ENCODE data around the gene ZNF12.
"Not testable (repeated sequence)": the region's sequence is repeated elsewhere in the genome, so short reads cannot be mapped to it uniquely, and the experiment has no call there.

ZNF12 gene

DNA sequence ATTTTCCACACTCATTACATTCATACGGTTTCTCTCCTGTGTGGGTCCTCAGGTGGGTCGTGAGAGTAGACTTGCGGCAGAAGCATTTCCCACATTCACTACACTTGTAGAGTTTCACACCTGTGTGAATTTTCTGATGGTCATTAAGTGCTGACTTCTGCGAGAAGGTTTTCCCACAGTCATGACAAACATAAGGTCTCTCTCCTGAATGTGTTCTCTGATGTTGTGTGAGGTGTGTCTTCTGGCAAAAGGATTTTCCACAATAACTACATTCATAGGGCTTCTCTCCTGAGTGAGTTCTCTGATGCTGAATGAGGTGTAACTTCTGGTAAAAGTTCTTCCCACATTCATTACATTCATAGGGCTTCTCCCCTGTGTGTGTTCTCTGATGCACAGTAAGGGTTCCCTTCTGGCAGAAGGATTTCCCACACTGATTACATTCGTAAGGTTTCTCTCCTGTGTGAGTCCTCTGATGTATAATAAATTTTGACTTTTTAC is 15.1 kb downstream of the ZNF12 start:
- no peak for DNase-seq (ENCODE audit: low read depth in 3 of 3, low spot score in 1 of 3)

DNA sequence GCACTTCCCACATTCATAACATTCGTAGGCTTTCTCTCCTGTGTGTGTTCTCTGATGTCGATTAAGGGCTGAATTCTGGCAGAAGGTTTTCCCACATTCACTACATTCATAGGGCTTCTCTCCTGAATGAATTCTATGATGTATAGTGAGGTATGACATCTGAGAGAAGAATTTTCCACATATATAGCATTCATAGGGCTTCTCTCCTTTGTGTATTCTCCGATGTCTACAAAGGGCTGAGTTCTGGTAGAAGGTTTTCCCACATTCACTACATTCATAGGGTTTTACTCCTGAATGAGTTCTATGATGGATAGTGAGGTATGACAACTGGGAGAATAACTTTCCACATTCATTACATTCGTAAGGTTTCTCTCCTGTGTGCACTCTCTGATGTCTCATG is 15.6 kb downstream of the ZNF12 start:
- no peak for DNase-seq (ENCODE audit: low read depth in 3 of 3, low spot score in 1 of 3)

DNA sequence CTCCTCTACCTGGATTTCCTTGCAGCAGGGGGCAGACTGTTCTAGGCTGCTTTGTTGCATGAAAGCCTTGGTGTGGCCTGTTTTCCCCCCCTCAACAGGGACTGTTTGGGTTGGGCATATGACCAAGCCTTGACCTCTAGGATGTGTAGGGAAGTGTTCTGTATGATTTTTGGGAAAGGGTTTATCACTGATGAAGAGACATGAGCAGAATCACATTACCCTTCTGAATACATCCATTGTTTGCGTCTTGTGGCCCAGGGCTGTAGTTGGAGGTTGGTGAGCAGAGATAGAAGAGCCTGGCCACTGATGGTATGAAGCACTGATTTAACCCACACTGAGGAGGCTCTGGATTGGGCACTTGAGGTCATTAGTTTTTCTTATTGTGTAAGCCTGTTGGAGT is 26.6 kb downstream of the ZNF12 start:
- DNase-seq (ENCODE audit: low read depth in 3 of 3, low spot score in 1 of 3), result no peak

DNA sequence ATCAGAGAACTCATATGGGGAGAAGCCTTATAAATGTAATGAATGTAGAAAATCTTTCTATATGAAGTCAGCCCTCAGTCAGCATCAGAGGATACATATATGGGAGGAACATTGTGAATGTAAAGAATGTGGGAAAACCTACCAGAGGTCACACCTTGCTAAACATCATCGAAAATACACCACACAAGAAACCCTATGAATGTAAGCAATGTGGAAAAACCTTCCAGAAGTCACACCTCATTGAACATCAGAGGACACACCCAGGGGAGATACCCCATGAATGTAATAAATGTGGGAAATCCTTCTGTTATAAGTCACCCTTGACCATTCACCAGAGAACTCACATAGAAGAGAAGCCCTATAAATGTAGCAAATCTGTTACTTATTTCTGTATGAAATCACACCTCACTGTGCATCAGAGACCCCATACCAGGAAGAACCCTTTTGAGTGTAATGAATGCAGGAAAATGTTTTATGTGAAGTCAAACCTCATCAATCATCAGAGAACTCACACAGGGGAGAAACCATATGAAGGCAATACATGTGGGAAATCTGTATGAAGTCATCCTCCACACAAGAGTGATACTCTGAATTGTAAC is 30.8 kb downstream of the ZNF12 start:
- DNase-seq (ENCODE audit: low read depth in 3 of 3, low spot score in 1 of 3), result no peak

DNA sequence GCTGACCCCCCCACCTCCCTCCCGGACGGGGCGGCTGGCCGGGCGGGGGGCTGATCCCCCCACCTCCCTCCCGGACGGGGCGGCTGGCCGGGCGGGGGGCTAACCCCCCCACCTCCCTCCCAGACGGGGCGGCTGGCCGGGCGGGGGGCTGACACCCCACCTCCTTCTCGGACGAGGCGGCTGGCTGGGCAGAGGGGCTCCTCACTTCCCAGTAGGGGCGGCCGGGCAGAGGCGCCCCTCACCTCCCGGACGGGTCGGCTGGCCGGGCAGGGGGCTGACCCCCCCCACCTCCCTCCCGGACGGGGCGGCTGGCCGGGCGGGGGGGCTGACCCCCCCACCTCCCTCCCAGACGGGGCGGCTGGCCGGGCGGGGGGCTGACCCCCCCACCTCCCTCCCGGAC is 35.9 kb downstream of the ZNF12 start:
- DNase-seq (ENCODE audit: low read depth in 3 of 3, low spot score in 1 of 3), result not testable (repeated sequence)

DNA sequence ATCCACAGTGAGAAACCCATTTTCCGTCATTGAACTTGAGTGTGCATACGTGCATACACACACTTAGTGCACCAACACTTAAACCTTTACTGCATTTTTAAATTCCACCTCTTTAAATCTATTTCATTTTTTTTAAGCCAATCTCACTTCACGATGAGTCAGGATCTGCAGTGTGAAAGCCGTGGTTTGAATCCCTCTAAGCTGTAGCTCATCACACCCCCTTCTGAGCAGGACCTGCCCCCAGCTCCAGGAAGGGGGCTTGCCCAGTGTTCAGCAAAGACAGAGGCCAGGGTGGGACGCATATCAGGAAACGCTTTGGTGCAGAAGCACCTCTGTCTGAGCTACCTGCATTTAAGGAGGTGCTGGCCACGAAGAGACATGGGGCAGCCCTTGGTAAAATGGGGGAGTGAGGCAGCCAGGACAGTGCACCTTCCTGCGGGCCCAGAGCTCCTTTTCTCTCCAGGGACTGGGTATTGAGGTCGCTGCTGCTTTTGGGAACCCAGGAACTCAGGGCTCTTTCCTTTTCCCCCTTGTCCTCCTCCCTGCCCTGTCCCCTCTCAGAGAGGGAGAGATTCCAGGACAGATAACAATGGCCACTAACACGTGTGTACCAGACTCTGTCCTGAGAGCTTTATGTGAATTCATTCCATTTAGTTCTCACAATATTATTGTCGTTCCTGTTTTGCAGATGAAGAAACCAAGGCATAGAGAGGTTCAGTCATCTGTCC is 48.0 kb downstream of the ZNF12 start:
- DNase-seq (ENCODE audit: low read depth in 3 of 3, low spot score in 1 of 3), result no peak

DNA sequence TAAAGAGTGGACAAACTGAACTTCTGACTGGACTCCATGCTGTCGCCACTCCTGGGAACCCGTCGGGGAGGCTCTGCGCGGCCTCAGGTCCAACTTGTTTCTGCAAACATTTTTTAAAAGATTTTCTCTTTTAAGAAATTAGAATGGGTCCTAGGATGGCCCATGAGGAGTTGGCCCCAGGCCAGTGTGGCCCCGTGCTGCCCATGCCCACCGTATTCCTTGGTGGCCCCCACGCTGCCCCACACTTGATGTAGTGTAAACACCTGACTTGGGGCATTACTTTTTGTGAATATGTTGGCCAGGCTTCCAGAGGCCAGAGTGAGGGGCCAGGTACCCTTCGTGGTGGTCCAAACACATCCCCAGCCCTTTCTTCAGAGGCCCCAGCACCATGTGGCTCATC is 50.3 kb downstream of the ZNF12 start:
- no peak for DNase-seq (ENCODE audit: low read depth in 3 of 3, low spot score in 1 of 3)

DNA sequence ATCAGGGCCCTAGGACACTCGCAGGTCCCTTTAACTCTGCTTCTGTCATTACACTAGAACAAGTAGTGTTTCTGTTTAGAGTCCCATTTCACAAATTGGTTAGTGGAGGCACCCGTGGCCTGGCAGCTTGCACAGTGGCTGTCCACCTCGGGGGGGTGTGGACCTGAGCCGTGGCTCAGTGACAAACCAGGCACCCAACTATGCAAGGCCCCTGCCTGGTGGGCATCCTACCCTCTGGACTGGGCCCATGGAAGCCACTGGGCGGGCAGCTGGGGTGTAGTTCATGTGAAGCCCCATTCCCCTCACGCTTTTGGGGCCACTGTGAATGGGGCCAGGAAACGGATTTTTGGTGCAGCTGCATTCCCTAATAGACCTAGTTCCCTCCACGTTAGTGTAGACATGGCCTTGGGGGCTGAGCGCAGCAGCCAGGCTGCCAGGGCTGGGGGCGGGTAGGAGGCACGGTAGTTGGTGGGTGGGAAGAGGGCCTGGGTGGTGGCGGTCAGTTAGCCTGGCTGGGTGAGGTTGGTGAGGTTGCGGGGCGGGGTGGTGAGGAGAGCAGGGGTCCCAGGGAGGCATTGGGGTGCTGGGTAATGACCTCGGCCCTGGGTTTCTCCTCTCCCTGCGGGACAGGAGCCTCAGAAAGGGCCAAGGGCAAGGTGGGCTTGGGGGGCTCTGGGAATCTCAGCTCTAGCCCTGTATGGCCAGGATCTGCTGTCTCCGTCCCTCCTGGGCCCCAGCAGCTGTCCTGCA is 50.9 kb downstream of the ZNF12 start:
- no peak for DNase-seq (ENCODE audit: low read depth in 3 of 3, low spot score in 1 of 3)

DNA sequence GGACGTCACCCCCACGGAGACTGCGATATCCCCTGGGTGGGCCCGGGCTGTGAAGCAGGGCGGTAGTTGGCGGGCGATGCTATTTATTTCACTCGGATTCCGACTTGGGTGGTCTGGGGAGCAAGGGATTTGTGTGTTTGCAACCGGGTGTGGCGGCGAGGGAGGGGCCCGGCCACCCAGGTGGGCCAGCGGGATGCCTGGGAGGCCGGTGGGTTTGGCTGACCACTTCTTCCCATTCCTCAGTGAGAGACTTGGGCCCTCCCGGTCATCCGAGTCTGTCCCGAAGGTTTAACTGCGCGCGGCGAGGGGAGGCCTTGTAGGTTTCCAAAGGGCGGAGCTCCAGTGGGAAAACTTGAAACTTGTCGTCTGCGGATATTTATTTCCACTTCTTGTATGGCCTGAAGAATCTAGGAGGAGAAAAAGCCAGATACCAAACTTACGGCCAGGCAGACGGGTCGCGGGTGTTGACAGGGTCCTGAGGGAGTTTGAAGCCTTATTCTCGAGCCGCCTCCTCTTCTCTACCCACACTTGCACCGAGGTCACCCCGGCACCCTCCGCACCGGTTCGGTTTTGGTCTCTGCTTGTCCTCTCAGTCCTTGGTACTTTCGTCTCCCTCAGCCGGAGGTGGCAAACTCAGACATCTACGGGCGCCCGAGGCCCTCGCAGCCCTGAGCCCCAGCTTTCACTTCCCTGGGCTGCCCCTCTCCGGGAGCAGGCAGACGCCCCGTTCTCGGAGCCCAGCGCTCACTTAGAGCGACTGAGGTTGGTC is 51.7 kb downstream of the ZNF12 start:
- DNase-seq (ENCODE audit: low read depth in 3 of 3, low spot score in 1 of 3), result no peak

DNA sequence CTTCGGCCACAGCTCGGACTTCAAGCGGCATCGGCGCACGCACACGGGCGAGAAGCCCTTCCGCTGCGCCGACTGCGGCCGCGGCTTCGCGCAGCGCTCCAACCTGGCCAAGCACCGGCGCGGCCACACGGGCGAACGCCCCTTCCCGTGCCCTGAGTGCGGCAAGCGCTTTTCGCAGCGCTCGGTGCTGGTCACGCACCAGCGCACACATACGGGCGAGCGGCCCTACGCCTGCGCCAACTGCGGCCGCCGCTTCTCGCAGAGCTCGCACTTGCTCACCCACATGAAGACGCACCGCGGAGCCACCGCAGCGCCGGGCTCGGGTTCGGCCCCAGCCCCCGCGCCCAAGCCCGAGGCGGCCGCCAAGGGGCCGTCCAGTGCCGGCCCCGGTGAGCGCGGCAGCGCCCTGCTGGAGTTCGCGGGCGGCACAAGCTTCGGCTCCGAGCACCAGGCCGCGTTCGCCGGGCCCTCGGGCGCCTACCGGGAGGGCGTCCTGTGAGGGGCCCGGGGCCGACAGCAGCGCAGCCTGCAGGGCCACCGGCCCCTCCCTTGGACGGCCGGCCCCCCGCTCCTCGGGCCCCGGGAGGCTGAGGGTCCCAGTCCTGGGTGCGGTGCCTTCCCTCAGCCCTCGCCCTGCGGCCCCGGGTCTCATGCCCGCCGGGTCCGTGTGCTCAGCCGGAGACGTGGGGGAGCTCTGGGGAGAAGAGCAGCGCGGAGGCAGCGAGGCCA is 52.5 kb downstream of the ZNF12 start:
- no peak for DNase-seq (ENCODE audit: low read depth in 3 of 3, low spot score in 1 of 3)

DNA sequence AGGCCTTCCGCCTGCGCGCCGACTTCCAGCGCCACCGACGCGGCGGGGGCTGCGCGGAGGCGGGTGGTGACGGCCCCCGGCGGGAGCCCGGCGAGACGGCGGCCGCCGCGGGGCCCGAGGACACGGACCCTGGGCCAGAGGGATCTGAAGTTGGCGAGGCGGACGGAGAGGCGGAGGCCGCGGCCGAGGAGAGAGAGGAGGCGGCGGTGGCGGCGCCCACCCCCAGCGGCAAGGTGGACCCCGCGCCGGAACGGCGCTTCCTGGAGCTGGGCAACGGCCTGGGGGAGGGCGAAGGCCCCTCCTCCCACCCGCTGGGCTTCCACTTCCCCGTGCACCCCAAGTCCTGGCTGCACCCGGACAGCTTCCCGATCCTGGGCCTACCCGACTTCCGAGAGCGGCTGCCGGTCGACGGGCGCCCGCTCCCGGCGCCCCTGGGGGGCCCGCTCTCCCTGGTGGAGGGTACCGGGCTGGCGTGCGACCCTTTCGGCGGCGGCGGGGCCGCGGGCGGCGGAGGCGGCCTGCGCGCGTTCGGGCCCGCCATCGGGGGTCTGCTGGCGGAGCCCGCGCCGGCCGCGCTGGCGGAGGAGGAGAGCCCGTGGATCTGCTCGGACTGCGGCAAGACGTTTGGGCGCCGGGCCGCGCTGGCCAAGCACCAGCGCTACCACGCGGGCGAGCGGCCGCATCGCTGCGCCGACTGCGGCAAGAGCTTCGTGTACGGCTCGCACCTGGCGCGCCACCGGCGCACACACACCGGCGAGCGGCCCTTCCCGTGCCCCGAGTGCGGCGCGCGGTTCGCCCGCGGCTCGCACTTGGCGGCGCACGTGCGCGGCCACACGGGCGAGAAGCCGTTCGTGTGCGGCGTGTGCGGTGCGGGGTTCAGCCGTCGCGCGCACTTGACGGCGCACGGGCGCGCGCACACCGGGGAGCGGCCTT is 53.4 kb downstream of the ZNF12 start:
- no peak for DNase-seq (ENCODE audit: low read depth in 3 of 3, low spot score in 1 of 3)

DNA sequence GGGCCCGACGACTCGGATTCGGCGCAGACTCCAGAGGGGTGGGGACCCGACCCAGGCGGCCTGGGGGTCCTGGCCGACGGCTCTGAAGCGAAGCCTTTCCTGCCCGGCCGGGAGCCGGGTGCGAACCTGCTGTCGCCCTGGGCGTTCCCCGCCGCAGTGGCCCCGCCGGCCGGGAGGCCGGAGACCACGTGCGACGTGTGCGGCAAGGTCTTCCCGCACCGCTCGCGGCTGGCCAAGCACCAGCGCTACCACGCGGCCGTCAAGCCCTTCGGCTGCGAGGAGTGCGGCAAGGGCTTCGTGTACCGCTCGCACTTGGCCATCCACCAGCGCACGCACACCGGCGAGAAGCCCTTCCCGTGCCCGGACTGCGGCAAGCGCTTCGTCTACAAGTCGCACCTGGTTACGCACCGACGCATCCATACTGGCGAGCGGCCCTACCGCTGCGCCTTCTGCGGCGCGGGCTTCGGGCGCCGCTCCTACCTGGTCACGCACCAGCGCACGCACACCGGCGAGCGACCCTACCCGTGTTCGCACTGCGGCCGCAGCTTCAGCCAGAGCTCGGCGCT is 54.2 kb downstream of the ZNF12 start:
- no peak for DNase-seq (ENCODE audit: low read depth in 3 of 3, low spot score in 1 of 3)

DNA sequence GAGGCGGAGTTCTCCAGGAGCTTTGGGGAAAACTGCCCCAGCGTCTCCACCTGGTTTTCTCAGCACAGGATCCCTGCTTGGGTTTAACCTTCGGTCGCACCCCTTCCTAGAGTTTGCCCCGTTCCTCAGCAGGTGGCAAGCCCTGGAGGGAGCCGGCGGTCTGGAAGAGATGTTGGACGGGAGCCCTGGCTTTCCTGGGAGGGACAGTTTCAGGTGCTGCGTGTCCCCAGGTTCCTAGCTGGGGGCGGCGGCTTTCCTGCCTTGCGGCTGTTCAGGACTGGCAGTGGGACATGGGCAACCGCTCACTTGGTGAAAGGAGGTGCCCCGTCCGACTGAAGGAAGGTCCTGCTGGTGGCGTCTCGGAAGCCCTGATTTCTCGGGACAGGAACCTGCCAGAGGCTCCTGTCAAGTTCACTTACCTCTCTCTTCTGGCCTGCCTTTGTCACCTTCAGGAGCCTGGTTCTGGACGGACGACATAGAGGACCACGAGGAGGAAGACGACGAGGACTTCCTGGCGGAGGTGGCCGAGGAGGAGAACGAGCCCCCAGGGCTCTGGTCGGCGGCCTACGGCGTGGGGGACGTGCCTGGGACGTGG is 54.8 kb downstream of the ZNF12 start:
- no peak for DNase-seq (ENCODE audit: low read depth in 3 of 3, low spot score in 1 of 3)

DNA sequence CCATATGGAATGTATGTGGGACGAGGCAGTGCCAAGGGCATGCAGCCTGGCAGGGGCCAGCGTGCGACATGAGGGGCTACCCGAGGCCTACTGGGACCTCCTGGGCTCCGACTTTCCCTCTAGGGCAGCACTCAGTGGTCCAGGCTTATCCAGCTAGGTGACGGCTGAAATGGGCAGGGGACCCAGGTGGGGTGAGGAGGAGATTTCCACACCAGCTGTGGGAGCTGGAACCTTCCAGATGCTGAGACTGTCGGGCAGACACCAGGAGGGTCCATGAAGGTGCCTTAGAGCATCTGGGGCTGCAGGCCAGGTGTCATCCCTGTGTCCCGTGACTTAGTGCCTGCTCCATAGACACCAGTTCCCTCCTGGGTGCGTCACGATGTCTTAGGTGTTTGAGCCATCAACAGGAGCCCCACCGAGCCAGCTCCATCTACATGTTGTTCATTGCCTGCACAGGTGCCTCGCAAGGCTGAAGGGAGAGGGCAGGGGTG is 56.2 kb downstream of the ZNF12 start:
- DNase-seq (ENCODE audit: low read depth in 3 of 3, low spot score in 1 of 3), result no peak

DNA sequence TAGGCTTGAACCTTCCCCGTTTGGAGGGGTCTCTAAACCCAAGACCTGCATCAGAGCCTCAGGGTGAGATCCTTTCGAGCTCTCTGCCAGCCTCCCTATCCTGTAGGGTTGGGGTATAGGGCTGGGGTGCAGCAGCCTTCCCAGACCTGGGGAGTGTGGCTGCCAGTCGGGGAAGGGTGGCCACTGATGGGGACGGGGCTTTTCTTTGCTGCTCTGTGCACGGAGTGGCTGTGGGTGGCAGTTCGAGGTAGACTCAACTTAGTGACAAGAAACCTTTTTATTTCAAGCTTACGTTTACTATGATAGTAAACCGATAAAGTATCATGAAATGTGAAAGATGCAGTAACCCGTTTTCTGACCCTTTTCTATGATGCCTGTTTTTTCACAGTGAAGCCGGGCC is 56.7 kb downstream of the ZNF12 start:
- no peak for DNase-seq (ENCODE audit: low read depth in 3 of 3, low spot score in 1 of 3)

DNA sequence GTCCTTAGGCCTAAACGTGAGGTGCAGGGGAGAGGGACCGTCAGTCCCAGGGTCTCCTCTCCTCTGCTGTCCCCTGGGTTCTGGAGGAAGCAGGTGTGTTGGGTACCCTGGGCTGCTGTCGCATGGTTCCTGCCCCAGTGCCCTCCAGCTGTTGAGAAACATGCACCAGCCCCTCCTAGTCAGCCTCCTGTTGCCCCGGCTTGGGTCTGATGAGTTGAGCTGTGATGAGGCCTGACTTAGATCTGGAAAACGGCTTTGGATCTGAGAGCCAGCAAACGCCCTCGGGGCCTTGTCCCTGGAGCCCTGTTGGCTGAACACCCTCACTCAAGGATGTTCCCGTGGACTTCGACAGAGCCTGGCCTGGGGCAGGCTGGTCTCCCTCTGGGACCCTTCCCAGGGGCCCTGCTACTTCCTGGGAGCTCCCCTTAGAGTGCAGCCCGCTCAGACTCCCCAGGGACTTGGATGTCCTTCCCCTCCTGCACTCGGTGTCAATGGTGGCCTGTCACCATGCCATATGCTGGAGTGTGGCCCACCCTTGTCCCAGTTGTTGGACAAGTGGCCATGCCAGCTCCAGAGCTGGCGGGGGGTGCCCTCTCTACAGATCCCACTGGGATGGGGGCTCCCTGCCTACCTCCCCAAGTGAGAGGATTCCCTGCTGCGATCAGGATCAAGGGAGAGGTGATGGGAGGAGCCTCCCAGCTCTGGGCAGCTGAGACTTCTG is 57.3 kb downstream of the ZNF12 start:
- DNase-seq (ENCODE audit: low read depth in 3 of 3, low spot score in 1 of 3), result no peak

DNA sequence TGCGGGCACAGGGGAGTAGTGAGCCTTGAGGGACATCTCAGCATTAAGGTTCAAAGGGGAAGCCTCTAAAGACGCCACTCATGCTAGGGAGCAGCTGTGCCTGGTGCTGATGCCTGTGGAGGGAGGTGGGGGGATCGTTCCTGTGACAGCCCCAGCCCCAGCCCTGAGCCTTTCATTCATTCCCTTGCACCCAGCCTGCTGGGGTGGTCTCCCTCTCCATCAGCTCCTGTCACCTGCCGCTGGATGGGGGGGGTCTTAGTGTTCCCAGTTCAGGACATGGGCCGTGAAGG is 58.0 kb downstream of the ZNF12 start:
- no peak for DNase-seq (ENCODE audit: low read depth in 3 of 3, low spot score in 1 of 3)

DNA sequence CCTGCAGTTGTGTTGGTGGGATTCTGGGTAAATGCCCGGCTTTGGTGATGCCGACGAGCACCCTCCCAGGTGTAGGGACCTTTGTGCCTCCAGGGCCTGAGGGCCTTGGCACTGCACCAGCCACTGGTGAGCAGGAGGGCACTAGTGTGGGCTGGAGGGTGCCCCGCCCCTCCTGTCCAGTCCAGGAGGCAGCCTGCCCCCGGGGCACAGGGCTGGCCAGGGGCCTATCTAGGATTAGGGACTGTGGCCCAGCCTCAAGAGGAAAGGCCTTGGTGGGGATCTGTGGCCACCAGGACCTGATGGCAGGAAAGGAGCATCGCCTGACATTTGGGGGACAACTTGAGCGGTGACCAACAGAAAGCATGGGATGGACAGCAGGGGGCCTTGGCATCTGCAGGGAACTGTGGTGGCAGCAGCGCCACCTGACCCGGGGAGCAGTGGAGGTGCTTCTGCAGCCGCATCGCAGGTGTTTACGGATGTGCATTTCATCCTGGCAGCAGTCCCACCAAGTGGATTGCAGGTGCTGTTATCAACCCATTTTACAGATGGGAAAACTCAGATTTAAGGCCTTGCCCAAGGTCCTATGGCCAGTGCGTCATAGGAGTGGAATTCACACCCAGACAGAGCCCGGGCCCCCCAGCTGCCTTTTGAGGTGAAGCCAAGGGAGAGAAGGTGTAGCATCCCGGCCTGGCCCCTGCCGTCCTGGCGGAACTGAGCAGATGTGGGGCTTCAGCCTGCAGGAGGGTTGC is 58.5 kb downstream of the ZNF12 start:
- DNase-seq (ENCODE audit: low read depth in 3 of 3, low spot score in 1 of 3), result no peak
